ENCODE measurements around the gene USP36. TPM values are rescaled to one million over a fixed set of nuclear protein-coding genes. Genes with fewer than 3 reads are reported as not detected.

USP36 gene
- total and polyA plus RNA-seq, 8 donors = 29.2 to 53.7 (median 45.0) TPM

- intact Hi-C loops (cut with DNase I) = no loop called here
- H3K27me3 ChIP-seq = no peaks in the 10 kb centered on the region
- peaks cover 0 to 100% of the 10 kb centered on the region in 2 donors for H3K36me3 ChIP-seq
- H3K9me3 ChIP-seq = no peaks in the 10 kb centered on the region
- ATAC-seq (no peak), DNase-seq (no peak)
- no peak for TF ChIP-seq CTCF (IDR thresholded peaks at IDR 0.05)
- peaks cover 0 to 13% of the 10 kb centered on the region in 2 donors for H3K4me1 ChIP-seq
- H3K4me3 ChIP-seq = no peak overlapping the region
- H3K27ac ChIP-seq = peak overlapping the region; percentile 37 to 59
Measured at GRCh38 chr17:78819402-78819801, 21.2 kb downstream of the USP36 start.

- H3K27ac ChIP-seq = peak overlapping the region; percentile 37 to 59
- intact Hi-C loops (cut with DNase I) = no loop called here
- peaks cover 0 to 13% of the 10 kb centered on the region in 2 donors for H3K4me1 ChIP-seq
- no peaks in the 10 kb centered on the region for H3K9me3 ChIP-seq
- no peak for TF ChIP-seq CTCF (IDR thresholded peaks at IDR 0.05)
- ATAC-seq = peak; percentile 34
- peak in 1 of 4 donors; percentile 21 for DNase-seq
- H3K27me3 ChIP-seq = no peaks in the 10 kb centered on the region
- H3K4me3 ChIP-seq = no peak overlapping the region
- H3K36me3 ChIP-seq = peaks cover 0 to 100% of the 10 kb centered on the region in 2 donors
Measured at GRCh38 chr17:78818932-78819331, 21.7 kb downstream of the USP36 start.

GRCh38 chr17:78818152-78818846 lies 22.3 kb downstream of the USP36 start:
- H3K4me3 ChIP-seq = no peak overlapping the region
- H3K27me3 ChIP-seq = no peaks in the 10 kb centered on the region
- H3K36me3 ChIP-seq = peaks cover 0 to 100% of the 10 kb centered on the region in 2 donors
- DNase-seq = no peak
- H3K27ac ChIP-seq = no peak overlapping the region
- TF ChIP-seq CTCF (IDR thresholded peaks at IDR 0.05) = no peak
- no peak for ATAC-seq
- H3K4me1 ChIP-seq = peaks cover 0 to 13% of the 10 kb centered on the region in 2 donors
- intact Hi-C loops (cut with DNase I) = no loop called here
- H3K9me3 ChIP-seq = no peaks in the 10 kb centered on the region

GRCh38 chr17:78817123-78817522 lies 23.5 kb downstream of the USP36 start:
- ATAC-seq = peak; percentile 14
- Histone ChIP-seq H3K36me3 (peaks cover 0 to 100% of the 10 kb centered on the region in 2 donors), H3K27me3 (no peaks in the 10 kb centered on the region), H3K4me3 (no peak overlapping the region), H3K4me1 (peaks cover 0 to 13% of the 10 kb centered on the region in 2 donors), H3K27ac (no peak overlapping the region), H3K9me3 (no peaks in the 10 kb centered on the region)
- intact Hi-C loops (cut with DNase I) = no loop called here
- no peak for TF ChIP-seq CTCF (IDR thresholded peaks at IDR 0.05)
- no peak for DNase-seq

- Histone ChIP-seq H3K9me3 (no peaks in the 10 kb centered on the region), H3K27ac (no peak overlapping the region), H3K27me3 (no peaks in the 10 kb centered on the region), H3K4me3 (no peak overlapping the region), H3K36me3 (peaks cover 0 to 100% of the 10 kb centered on the region in 2 donors), H3K4me1 (peaks cover 0 to 13% of the 10 kb centered on the region in 2 donors)
- ATAC-seq = no peak
- intact Hi-C loops (cut with DNase I) = no loop called here
- no peak for TF ChIP-seq CTCF (IDR thresholded peaks at IDR 0.05)
- DNase-seq = no peak
Measured at GRCh38 chr17:78815696-78816095, 24.9 kb downstream of the USP36 start.

Measured in left lung (tissue), 10 donors.